H9 (cell line): ENCODE results near the gene EFNA3. TPM values are rescaled to one million over a fixed set of nuclear protein-coding genes. Genes with fewer than 3 reads are reported as not detected.

ENCODE experiments used
- DNase-seq: peaks from one replicate; pipeline ENCODE4 v3.0.0-alpha.2; 2017
- H2AFZ ChIP-seq: one replicate; pipeline ENCODE4 v1.6.1; 2013; ENCODE audit warnings: mild to moderate bottlenecking, low read length, control low read depth, moderate library complexity
- H2AK5ac ChIP-seq: 2 replicates; pipeline ENCODE4 v1.6.1; 2013; ENCODE audit warnings: low read length, control low read depth, mixed read lengths; ENCODE audit not compliant: insufficient read length
- H2BK120ac ChIP-seq: one replicate; pipeline ENCODE4 v1.6.1; 2013; ENCODE audit warnings: low read depth, mild to moderate bottlenecking, low read length, control low read depth, inconsistent platforms; ENCODE audit not compliant: poor library complexity, severe bottlenecking
- H2BK12ac ChIP-seq: 2 replicates; pipeline ENCODE4 v1.6.1; 2013; ENCODE audit warnings: low read length, control low read depth, mixed read lengths, low read depth; ENCODE audit not compliant: insufficient read length
- H2BK15ac ChIP-seq: 2 replicates; pipeline ENCODE4 v1.6.1; 2013; ENCODE audit warnings: low read depth, low read length, control low read depth
- H2BK20ac ChIP-seq: one replicate; pipeline ENCODE4 v1.6.1; 2013; ENCODE audit warnings: low read depth, mild to moderate bottlenecking, low read length, control low read depth, inconsistent platforms; ENCODE audit not compliant: poor library complexity, severe bottlenecking
- H2BK5ac ChIP-seq: 2 replicates; pipeline ENCODE4 v1.6.1; 2013; ENCODE audit warnings: low read length, control low read depth, mixed read lengths; ENCODE audit not compliant: insufficient read length
- H3K14ac ChIP-seq: 2 replicates; pipeline ENCODE4 v1.6.1; 2013; ENCODE audit warnings: low read length, control low read depth; ENCODE audit not compliant: insufficient read depth
- H3K18ac ChIP-seq: 2 replicates; pipeline ENCODE4 v1.6.1; 2013; ENCODE audit warnings: low read depth, mild to moderate bottlenecking, mixed read lengths, low read length, control low read depth; ENCODE audit not compliant: insufficient read length
- H3K23ac ChIP-seq: 2 replicates; pipeline ENCODE4 v1.6.1; 2013; ENCODE audit warnings: low read length, control low read depth, mixed read lengths, low read depth; ENCODE audit not compliant: insufficient read length
- H3K23me2 ChIP-seq: 2 replicates; pipeline ENCODE4 v1.6.1; 2013; ENCODE audit warnings: low read depth, mild to moderate bottlenecking, mixed read lengths, low read length, control low read depth; ENCODE audit not compliant: insufficient read length, poor library complexity, severe bottlenecking
- H3K27ac ChIP-seq: 2 replicates; pipeline ENCODE4 v1.5.1; 2013; ENCODE audit warnings: low read length, control low read depth, mixed read lengths, low read depth; ENCODE audit not compliant: insufficient read length
- H3K27me3 ChIP-seq: 2 replicates; pipeline ENCODE4 v1.6.1; 2013; ENCODE audit warnings: low read length, control low read depth, inconsistent platforms; ENCODE audit not compliant: insufficient read depth
- H3K4ac ChIP-seq: 2 replicates; pipeline ENCODE4 v1.6.1; 2013; ENCODE audit warnings: low read depth, mild to moderate bottlenecking, control low read depth, inconsistent platforms, low read length, moderate library complexity
- H3K4me1 ChIP-seq: 2 replicates; pipeline ENCODE4 v1.6.1; 2013; ENCODE audit warnings: low read length, control low read depth, inconsistent platforms; ENCODE audit not compliant: insufficient read depth
- H3K4me2 ChIP-seq: 2 replicates; pipeline ENCODE4 v1.6.1; 2013; ENCODE audit warnings: low read length, control low read depth, mixed read lengths; ENCODE audit not compliant: insufficient read length, insufficient read depth
- H3K56ac ChIP-seq: 2 replicates; pipeline ENCODE4 v1.6.1; 2013; ENCODE audit warnings: low read depth, mild to moderate bottlenecking, mixed read lengths, low read length, control low read depth; ENCODE audit not compliant: insufficient read length
- H3K79me1 ChIP-seq: 2 replicates; pipeline ENCODE4 v1.6.1; 2013; ENCODE audit warnings: low read depth, mild to moderate bottlenecking, moderate library complexity, low read length, control low read depth, inconsistent platforms; ENCODE audit not compliant: insufficient read depth, poor library complexity, severe bottlenecking
- H3K79me2 ChIP-seq: 2 replicates; pipeline ENCODE4 v1.6.1; 2013; ENCODE audit warnings: low read length, control low read depth, inconsistent platforms; ENCODE audit not compliant: insufficient read depth
- H3K9ac ChIP-seq: 2 replicates; pipeline ENCODE4 v1.6.1; 2013; ENCODE audit warnings: low read length, control low read depth, mixed read lengths; ENCODE audit not compliant: insufficient read length; ENCODE audit errors: extremely low read depth
- H3K9me3 ChIP-seq: one replicate; pipeline ENCODE4 v1.6.1; 2013; ENCODE audit warnings: low read depth, low read length, inconsistent platforms; ENCODE audit not compliant: control insufficient read depth
- H3T11ph ChIP-seq: one replicate; pipeline ENCODE4 v1.6.1; 2013; ENCODE audit warnings: mild to moderate bottlenecking, low read length, control low read depth, inconsistent platforms
- H4K20me1 ChIP-seq: one replicate; pipeline ENCODE4 v1.6.1; 2013; ENCODE audit not compliant: control insufficient read depth, insufficient read length, insufficient read depth
- H4K5ac ChIP-seq: 2 replicates; pipeline ENCODE4 v1.6.1; 2013; ENCODE audit warnings: low read depth, mild to moderate bottlenecking, mixed read lengths, low read length, control low read depth; ENCODE audit not compliant: insufficient read length
- H4K8ac ChIP-seq: replicated peaks from 2 replicates; pipeline ENCODE4 v1.6.1; 2013; ENCODE audit warnings: low read length, control low read depth, mixed read lengths, low read depth; ENCODE audit not compliant: insufficient read length
- H4K91ac ChIP-seq: 2 replicates; pipeline ENCODE4 v1.6.1; 2013; ENCODE audit warnings: low read depth, mild to moderate bottlenecking, moderate library complexity, mixed read lengths, low read length, control low read depth; ENCODE audit not compliant: insufficient read length
- H3K27ac Mint-ChIP-seq, 3 experiments: 2 replicates in 2 of 3; 3 replicates in 1 of 3; pipeline ENCODE4 v1.8.0; 2020 to 2021; ENCODE audit warnings: mixed read lengths in 3 of 3, mild to moderate bottlenecking in 1 of 3, moderate library complexity in 1 of 3
- H3K27me3 Mint-ChIP-seq: 2 replicates; pipeline ENCODE4 v1.8.0; 2021; ENCODE audit warnings: low read depth, mild to moderate bottlenecking, moderate library complexity, mixed read lengths
- H3K36me3 Mint-ChIP-seq, 3 experiments: 2 replicates in 2 of 3; 3 replicates in 1 of 3; pipeline ENCODE4 v1.8.0; 2020 to 2021; ENCODE audit warnings: low read depth in 3 of 3, mixed read lengths in 3 of 3; ENCODE audit not compliant: insufficient read depth in 1 of 3
- H3K4me1 Mint-ChIP-seq, 2 experiments: 2 replicates each; pipeline ENCODE4 v1.8.0; 2020; ENCODE audit warnings: mixed read lengths in 2 of 2
- H3K4me3 Mint-ChIP-seq, 2 experiments: 2 replicates in 1 of 2; 3 replicates in 1 of 2; pipeline ENCODE4 v1.8.0; 2020 to 2021; ENCODE audit warnings: mild to moderate bottlenecking in 2 of 2, mixed read lengths in 2 of 2, moderate library complexity in 1 of 2
- H3K9me3 Mint-ChIP-seq, 2 experiments: 2 replicates in 1 of 2; 3 replicates in 1 of 2; pipeline ENCODE4 v1.8.0; 2020; ENCODE audit warnings: mild to moderate bottlenecking in 2 of 2, mixed read lengths in 2 of 2, moderate library complexity in 1 of 2
- WGBS: extraction: QIAGEN DNeasy Blood & Tissue Kit; methylation state at CpG from one replicate; pipeline ENCODE4 v1.1.7; 2013; ENCODE audit warnings: missing lambda C conversion rate, low lambda C conversion rate, mixed read lengths; ENCODE audit not compliant: insufficient read length; ENCODE audit errors: extremely low coverage; 5-methylcytosine and 5-hydroxymethylcytosine counted together
- total RNA-seq: library from RNA; stranded (reverse); gene quantifications from 2 replicates; pipeline ENCODE4 v1.2.1, GENCODE V29; 2021
- TF ChIP-seq, protein P1 (sequence below): fragments of 200-600 bp; sonication (generic); conservative IDR thresholded peaks from 3 replicates; pipeline ENCODE4 v1.8.0; 2021; ENCODE audit warnings: antibody characterized with exemption, mild to moderate bottlenecking

Gene EFNA3
- total RNA-seq, 1 experiment from 2014 or later: 3.9 TPM

DNA sequence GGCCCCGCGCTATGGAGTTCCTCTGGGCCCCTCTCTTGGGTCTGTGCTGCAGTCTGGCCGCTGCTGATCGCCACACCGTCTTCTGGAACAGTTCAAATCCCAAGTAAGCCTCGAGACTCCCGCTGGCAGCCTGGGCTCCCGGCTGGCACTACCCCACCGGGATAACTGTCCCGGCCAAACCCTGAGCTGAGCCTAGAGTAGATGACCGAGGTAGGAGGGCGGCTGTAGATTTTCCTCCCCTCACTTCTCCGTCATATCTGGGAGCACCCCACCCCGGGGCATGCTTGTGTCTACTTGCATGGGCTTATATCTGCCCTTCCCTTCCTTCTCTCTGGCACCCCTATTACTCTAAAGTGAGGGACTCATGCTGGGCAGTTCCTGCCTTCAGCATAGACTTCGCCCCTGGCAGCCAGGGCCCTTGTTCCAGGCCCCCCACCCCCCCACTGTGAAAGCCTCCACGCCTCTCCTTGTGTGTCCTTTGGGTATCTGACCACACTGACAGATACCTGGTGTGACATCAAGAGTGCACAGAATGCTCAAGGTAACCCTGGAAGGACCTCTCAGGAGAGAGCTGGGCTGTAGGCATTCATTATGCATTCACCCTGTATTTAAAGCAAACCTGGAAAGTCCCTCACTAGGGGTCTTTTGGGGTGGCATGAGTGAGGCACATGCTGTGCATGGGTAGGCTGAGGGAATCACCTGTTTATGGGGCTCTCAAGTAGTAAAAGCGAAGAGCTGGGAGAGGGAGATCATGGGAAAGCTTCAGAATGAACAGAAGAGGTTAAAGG, 49.5 kb downstream of the EFNA3 start:
- Mint-ChIP-seq H3K27ac (no peak overlapping the region; a peak in 1 of 7 replicates), H3K4me1 (peaks cover 50 to 64% of the 10 kb centered on the region in 2 experiments), H3K27me3 (peaks cover 86% of the 10 kb centered on the region), H3K4me3 (peak overlapping the region; percentile 55 to 82), H3K36me3 (peaks cover 2 to 12% (median 5%) of the 10 kb centered on the region in 3 experiments; a peak in 6 of 7 replicates), H3K9me3 (no peaks in the 10 kb centered on the region; a peak in 1 of 5 replicates)
- H3K9me3 ChIP-seq: no peaks in the 10 kb centered on the region
- no peak overlapping the region for H3K9ac ChIP-seq
- H3K4me2 ChIP-seq: peak overlapping the region; percentile 92
- H3K79me2 ChIP-seq: no peaks in the 10 kb centered on the region
- H3K14ac ChIP-seq: no peak overlapping the region
- no peak overlapping the region for H2AFZ ChIP-seq
- no peak overlapping the region for H4K91ac ChIP-seq
- H3K79me1 ChIP-seq: no peaks in the 10 kb centered on the region
- peaks cover 34% of the 10 kb centered on the region; the same call in 1 of the 2 replicates for H3K27me3 ChIP-seq
- peaks cover 2% of the 10 kb centered on the region for H4K20me1 ChIP-seq
- H2BK120ac ChIP-seq: no peak overlapping the region
- H2BK15ac ChIP-seq: no peak overlapping the region
- DNase-seq: no peak
- no peak overlapping the region for H2BK20ac ChIP-seq
- no peak overlapping the region for H3T11ph ChIP-seq
- H4K5ac ChIP-seq: no peak overlapping the region
- H2AK5ac ChIP-seq: no peak overlapping the region
- H2BK5ac ChIP-seq: no peak overlapping the region
- TF ChIP-seq, protein P1, sequence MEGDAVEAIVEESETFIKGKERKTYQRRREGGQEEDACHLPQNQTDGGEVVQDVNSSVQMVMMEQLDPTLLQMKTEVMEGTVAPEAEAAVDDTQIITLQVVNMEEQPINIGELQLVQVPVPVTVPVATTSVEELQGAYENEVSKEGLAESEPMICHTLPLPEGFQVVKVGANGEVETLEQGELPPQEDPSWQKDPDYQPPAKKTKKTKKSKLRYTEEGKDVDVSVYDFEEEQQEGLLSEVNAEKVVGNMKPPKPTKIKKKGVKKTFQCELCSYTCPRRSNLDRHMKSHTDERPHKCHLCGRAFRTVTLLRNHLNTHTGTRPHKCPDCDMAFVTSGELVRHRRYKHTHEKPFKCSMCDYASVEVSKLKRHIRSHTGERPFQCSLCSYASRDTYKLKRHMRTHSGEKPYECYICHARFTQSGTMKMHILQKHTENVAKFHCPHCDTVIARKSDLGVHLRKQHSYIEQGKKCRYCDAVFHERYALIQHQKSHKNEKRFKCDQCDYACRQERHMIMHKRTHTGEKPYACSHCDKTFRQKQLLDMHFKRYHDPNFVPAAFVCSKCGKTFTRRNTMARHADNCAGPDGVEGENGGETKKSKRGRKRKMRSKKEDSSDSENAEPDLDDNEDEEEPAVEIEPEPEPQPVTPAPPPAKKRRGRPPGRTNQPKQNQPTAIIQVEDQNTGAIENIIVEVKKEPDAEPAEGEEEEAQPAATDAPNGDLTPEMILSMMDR: no peak
- H2BK12ac ChIP-seq: no peak overlapping the region
- no peak overlapping the region for H4K8ac ChIP-seq
- no peak overlapping the region for H3K23ac ChIP-seq
- H3K4me1 ChIP-seq: no peaks in the 10 kb centered on the region; the same call in 1 of the 2 replicates
- no peak overlapping the region for H3K27ac ChIP-seq
- no peak overlapping the region for H3K4ac ChIP-seq
- no CpG with 5 or more reads among the region's 17 CpGs for WGBS
- no peak overlapping the region for H3K18ac ChIP-seq
- no peak overlapping the region for H3K56ac ChIP-seq
- H3K23me2 ChIP-seq: peaks cover 27% of the 10 kb centered on the region
